ENCODE measurements around the gene WNT9A.

GRCh38 chr1:227953022-227953412 is 5.3 kb upstream of the WNT9A start:
- TF ChIP-seq ZNF274 (IDR thresholded peaks at IDR 0.05; ENCODE audit: low read depth, low read length) (no peak), SUZ12 (IDR thresholded peaks at IDR 0.05; ENCODE audit: extremely low read depth, insufficient read depth, insufficient read length) (no peak), YY1 (IDR thresholded peaks at IDR 0.05; ENCODE audit: insufficient read depth, insufficient read length) (no peak)

All from NT2/D1 (cell line).